Endodermal cell (in vitro differentiated cells): ENCODE data around the gene PSD2. TPM values are rescaled to one million over a fixed set of nuclear protein-coding genes. Genes with fewer than 3 reads are reported as not detected.

ENCODE experiments used
- DNase-seq: peaks from one replicate; pipeline ENCODE4 v3.0.0-alpha.2; 2017
- H3K27ac ChIP-seq: 2 replicates; pipeline ENCODE4 v1.5.1; 2013; ENCODE audit warnings: mild to moderate bottlenecking, low read depth, low read length, moderate library complexity
- H3K27me3 ChIP-seq: 2 replicates; pipeline ENCODE4 v1.6.1; 2013; ENCODE audit warnings: mild to moderate bottlenecking, low read length, moderate library complexity; ENCODE audit not compliant: insufficient read depth, control insufficient read depth, poor library complexity, severe bottlenecking
- H3K36me3 ChIP-seq: 2 replicates; pipeline ENCODE4 v1.7.0; 2013; ENCODE audit warnings: mild to moderate bottlenecking, low read length, moderate library complexity; ENCODE audit not compliant: control insufficient read depth, insufficient read depth
- H3K4me1 ChIP-seq: one replicate; pipeline ENCODE4 v1.7.0; 2013; ENCODE audit warnings: low read length; ENCODE audit not compliant: control insufficient read depth, insufficient read depth
- H3K4me3 ChIP-seq: 2 replicates; pipeline ENCODE4 v1.5.1; 2013; ENCODE audit warnings: mild to moderate bottlenecking, low read length, moderate library complexity
- H3K9ac ChIP-seq: 2 replicates; pipeline ENCODE4 v1.6.1; 2013; ENCODE audit warnings: mild to moderate bottlenecking, low read length, moderate library complexity; ENCODE audit not compliant: poor library complexity, severe bottlenecking; ENCODE audit errors: extremely low read depth
- H3K9me3 ChIP-seq: 2 replicates; pipeline ENCODE4 v1.6.1; 2013; ENCODE audit warnings: mild to moderate bottlenecking, low read length, moderate library complexity; ENCODE audit not compliant: control insufficient read depth
- H3K27ac Mint-ChIP-seq: 2 replicates; pipeline ENCODE4 v1.8.0; 2020; ENCODE audit warnings: mixed read lengths
- H3K27me3 Mint-ChIP-seq: 2 replicates; pipeline ENCODE4 v1.8.0; 2021; ENCODE audit warnings: mild to moderate bottlenecking, mixed read lengths; ENCODE audit not compliant: insufficient read depth
- H3K36me3 Mint-ChIP-seq: 2 replicates; pipeline ENCODE4 v1.8.0; 2020; ENCODE audit warnings: low read depth, mixed read lengths
- H3K4me1 Mint-ChIP-seq: 2 replicates; pipeline ENCODE4 v1.8.0; 2020; ENCODE audit warnings: mixed read lengths
- H3K4me3 Mint-ChIP-seq: 2 replicates; pipeline ENCODE4 v1.8.0; 2020; ENCODE audit warnings: mild to moderate bottlenecking, moderate library complexity, mixed read lengths
- H3K9me3 Mint-ChIP-seq: 2 replicates; pipeline ENCODE4 v1.8.0; 2020; ENCODE audit warnings: mild to moderate bottlenecking, mixed read lengths
- CTCF ChIP-seq: fragments of 200-600 bp; sonication (generic); conservative IDR thresholded peaks from 2 replicates; pipeline ENCODE4 v1.5.0; 2021; ENCODE audit warnings: antibody characterized with exemption, mild to moderate bottlenecking
- WGBS, 2 experiments: methylation state at CpG; one replicate each; pipeline versions ENCODE4 v1.1.5 to v1.1.7; 2013; ENCODE audit warnings: missing lambda C conversion rate in 2 of 2, mixed read lengths in 1 of 2; ENCODE audit not compliant: insufficient coverage in 1 of 2, insufficient read length in 1 of 2; 5-methylcytosine and 5-hydroxymethylcytosine counted together
- total RNA-seq, 2 donors: library from RNA; stranded (reverse); fragmentation: NEBNext Ultra II Directional in 1 of 2; extraction: Animal tissue kit (Norgen Biotek cat#: 25700) in 1 of 2; gene quantifications; 2 replicates in 1 of 2; 3 replicates in 1 of 2; pipeline ENCODE4 v1.2.1, GENCODE V29; 2021

The PSD2 gene
- total RNA-seq, 2 donors from 2014 or later, result 0.55 to 2.5 TPM

GRCh38 chr5:139797856-139798510 is 2.4 kb downstream of the PSD2 start:
- H3K9me3 ChIP-seq, result no peaks in the 10 kb centered on the region
- no peak for DNase-seq
- no peak overlapping the region for H3K27ac ChIP-seq
- H3K27me3 ChIP-seq, result peaks cover 98% of the 10 kb centered on the region
- no peaks in the 10 kb centered on the region for H3K36me3 Mint-ChIP-seq
- H3K4me3 ChIP-seq, result no peak overlapping the region
- H3K4me1 Mint-ChIP-seq, result peaks cover 2% of the 10 kb centered on the region
- no peak overlapping the region for H3K4me3 Mint-ChIP-seq
- TF ChIP-seq CTCF, result no peak
- H3K9ac ChIP-seq, result no peak overlapping the region
- no peak overlapping the region for H3K27ac Mint-ChIP-seq
- no peaks in the 10 kb centered on the region for H3K4me1 ChIP-seq
- H3K27me3 Mint-ChIP-seq, result peaks cover 95% of the 10 kb centered on the region
- no peaks in the 10 kb centered on the region for H3K9me3 Mint-ChIP-seq
- no peaks in the 10 kb centered on the region for H3K36me3 ChIP-seq
- 80 to 86% methylated on average over 5 to 9 of the region's 9 CpGs for WGBS, 2 experiments

- no peaks in the 10 kb centered on the region for H3K4me1 ChIP-seq
- H3K36me3 ChIP-seq, result no peaks in the 10 kb centered on the region
- 78 to 83% methylated on average over 1 to 2 of the region's 2 CpGs for WGBS, 2 experiments
- H3K9me3 ChIP-seq, result no peaks in the 10 kb centered on the region
- DNase-seq, result no peak
- no peak overlapping the region for H3K27ac Mint-ChIP-seq
- no peak overlapping the region for H3K4me3 ChIP-seq
- TF ChIP-seq CTCF, result no peak
- H3K9ac ChIP-seq, result no peak overlapping the region
- peaks cover 2% of the 10 kb centered on the region for H3K4me1 Mint-ChIP-seq
- no peaks in the 10 kb centered on the region for H3K36me3 Mint-ChIP-seq
- peaks cover 87% of the 10 kb centered on the region for H3K27me3 Mint-ChIP-seq
- H3K9me3 Mint-ChIP-seq, result no peaks in the 10 kb centered on the region
- H3K27me3 ChIP-seq, result peaks cover 98% of the 10 kb centered on the region
- no peak overlapping the region for H3K27ac ChIP-seq
- H3K4me3 Mint-ChIP-seq, result no peak overlapping the region
Observed at GRCh38 chr5:139798883-139799282, 3.3 kb downstream of the PSD2 start.

- H3K4me1 Mint-ChIP-seq, result peaks cover 2% of the 10 kb centered on the region
- H3K27ac Mint-ChIP-seq, result no peak overlapping the region
- H3K9me3 Mint-ChIP-seq, result no peaks in the 10 kb centered on the region
- H3K27me3 Mint-ChIP-seq, result peaks cover 84% of the 10 kb centered on the region
- Histone ChIP-seq H3K9ac (no peak overlapping the region), H3K36me3 (no peaks in the 10 kb centered on the region), H3K27me3 (peaks cover 98% of the 10 kb centered on the region), H3K9me3 (no peaks in the 10 kb centered on the region), H3K27ac (no peak overlapping the region), H3K4me1 (no peaks in the 10 kb centered on the region), H3K4me3 (no peak overlapping the region)
- no peak for DNase-seq
- no peak overlapping the region for H3K4me3 Mint-ChIP-seq
- TF ChIP-seq CTCF, result no peak
- no peaks in the 10 kb centered on the region for H3K36me3 Mint-ChIP-seq
Observed at GRCh38 chr5:139799359-139799758, 3.8 kb downstream of the PSD2 start.
